Colon (tissue), 2 donors: ENCODE measurements around the gene GMIP.
"Not testable (repeated sequence)": the region's sequence is repeated elsewhere in the genome, so short reads cannot be mapped to it uniquely, and the experiment has no call there.

ENCODE experiments used
- FAIRE-seq: peaks from 2 replicates; lab custom pipeline; 2012; peaks lifted over from hg19 to GRCh38; lab: Jason Lieb, UNC
- donor health status: control.
- donor health status: control.

Gene GMIP, protein sequence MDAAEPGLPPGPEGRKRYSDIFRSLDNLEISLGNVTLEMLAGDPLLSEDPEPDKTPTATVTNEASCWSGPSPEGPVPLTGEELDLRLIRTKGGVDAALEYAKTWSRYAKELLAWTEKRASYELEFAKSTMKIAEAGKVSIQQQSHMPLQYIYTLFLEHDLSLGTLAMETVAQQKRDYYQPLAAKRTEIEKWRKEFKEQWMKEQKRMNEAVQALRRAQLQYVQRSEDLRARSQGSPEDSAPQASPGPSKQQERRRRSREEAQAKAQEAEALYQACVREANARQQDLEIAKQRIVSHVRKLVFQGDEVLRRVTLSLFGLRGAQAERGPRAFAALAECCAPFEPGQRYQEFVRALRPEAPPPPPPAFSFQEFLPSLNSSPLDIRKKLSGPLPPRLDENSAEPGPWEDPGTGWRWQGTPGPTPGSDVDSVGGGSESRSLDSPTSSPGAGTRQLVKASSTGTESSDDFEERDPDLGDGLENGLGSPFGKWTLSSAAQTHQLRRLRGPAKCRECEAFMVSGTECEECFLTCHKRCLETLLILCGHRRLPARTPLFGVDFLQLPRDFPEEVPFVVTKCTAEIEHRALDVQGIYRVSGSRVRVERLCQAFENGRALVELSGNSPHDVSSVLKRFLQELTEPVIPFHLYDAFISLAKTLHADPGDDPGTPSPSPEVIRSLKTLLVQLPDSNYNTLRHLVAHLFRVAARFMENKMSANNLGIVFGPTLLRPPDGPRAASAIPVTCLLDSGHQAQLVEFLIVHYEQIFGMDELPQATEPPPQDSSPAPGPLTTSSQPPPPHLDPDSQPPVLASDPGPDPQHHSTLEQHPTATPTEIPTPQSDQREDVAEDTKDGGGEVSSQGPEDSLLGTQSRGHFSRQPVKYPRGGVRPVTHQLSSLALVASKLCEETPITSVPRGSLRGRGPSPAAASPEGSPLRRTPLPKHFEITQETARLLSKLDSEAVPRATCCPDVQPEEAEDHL

DNA sequence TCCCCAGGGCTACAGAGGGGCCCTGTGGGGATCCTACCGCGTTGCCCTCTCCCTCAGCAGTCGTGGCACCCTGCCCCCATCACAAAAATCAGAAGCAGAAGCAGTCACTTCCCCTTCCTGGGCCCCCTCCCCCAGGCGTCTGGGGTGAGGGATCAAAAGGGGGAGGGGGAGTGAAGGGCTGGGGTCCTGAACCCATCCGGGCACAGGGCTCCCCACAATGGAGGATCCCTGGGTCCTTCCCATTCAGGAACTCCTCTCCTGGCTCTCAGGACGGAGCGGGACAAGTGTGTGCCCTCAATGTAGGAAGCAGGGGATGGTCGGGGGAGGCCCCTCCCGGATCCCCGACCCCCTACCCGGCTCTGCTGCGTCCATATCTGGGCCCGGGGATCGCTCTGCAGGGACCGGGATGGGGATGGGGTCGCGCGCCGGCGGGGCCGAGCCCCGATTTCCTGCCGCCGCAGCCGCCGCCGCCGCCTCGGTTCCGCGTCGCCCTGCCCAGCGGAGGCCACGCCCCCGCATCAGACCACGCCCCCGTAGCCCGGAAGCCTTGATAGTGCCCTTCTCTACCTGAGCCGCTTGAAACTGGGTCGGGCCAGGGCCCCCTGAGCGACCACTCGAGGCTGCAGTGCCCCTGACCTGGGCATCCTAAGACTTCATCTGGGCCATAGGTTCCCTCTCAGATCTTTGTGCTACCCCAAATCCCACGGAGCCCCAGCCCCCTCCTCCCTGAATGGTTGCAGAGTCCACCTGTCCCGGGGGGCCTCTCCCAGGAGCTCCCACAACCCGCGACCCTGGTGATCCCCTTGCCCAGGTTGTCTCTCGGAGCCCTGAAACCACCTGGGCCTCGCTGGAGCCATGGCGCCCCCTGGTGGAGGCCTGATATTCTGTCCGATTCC lies at the start of gene GMIP:
Gene GMIP (minus strand): TSS at position 500 of the 896 bp plus-strand sequence. CDS start 128 bp downstream, at position 372.
- FAIRE-seq, result no peak

DNA sequence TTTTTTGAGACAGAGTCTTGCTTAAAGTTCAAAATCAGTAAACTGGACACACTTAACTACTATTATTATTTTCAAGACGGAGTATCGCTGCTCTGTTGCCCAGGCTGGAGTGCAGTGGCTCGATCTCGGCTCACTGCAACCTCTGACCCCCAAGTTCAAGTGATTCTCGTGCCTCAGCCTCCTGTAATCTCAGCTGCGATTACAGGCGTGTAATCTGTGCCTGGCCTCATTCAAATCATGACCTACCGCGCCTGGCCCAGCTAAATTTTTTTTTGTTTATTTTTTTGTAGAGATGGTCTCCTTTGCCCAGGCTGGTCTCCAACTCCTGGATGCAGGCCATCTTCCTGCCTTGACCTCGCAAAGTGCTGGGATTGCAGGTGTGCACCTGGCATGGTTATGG lies 48.2 kb upstream of the GMIP start:
- no peak for FAIRE-seq

GRCh38 chr19:19689023-19689422 lies 45.6 kb upstream of the GMIP start:
- not testable (repeated sequence) for FAIRE-seq

DNA sequence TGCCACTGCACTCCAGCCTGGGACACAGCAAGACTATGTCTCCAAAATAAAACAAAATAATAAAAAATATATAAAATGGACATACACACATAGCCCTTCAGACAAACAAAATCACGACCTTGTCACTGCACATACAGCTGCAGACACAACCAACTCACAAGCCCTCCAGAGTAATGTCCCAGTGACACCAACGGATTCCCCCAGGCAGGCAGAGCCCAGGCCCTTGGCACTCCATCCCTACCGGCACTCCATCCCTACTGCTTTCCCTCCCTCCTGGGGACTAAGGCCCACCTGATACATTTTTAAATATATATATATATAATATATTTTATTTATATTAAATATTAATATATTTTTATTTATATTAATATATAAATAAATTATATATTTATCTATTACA lies 43.6 kb upstream of the GMIP start:
- FAIRE-seq, result no peak

GRCh38 chr19:19686580-19686979 lies 43.1 kb upstream of the GMIP start:
- no peak for FAIRE-seq

GRCh38 chr19:19686119-19686518 lies 42.7 kb upstream of the GMIP start:
- FAIRE-seq, result not testable (repeated sequence)

DNA sequence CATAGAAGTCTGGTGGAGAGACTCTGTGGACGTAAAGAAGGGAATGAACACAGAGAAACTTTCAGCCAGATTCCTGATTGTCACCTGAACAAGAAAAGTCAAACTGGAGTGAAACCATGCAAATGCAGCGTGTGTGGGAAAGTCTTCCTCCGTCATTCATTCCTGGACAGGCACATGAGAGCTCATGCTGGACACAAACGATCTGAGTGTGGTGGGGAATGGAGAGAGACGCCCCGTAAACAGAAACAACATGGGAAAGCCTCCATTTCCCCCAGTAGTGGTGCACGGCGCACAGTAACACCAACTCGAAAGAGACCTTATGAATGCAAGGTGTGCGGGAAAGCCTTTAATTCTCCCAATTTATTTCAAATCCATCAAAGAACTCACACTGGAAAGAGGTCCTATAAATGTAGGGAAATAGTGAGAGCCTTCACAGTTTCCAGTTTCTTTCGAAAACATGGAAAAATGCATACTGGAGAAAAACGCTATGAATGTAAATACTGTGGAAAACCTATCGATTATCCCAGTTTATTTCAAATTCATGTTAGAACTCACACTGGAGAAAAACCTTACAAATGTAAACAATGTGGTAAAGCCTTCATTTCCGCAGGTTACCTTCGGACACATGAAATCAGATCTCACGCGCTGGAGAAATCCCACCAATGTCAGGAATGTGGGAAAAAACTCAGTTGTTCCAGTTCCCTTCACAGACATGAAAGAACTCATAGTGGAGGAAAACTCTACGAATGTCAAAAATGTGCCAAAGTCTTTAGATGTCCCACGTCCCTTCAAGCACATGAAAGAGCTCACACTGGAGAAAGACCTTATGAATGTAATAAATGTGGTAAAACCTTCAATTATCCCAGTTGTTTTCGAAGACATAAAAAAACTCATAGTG lies 36.0 kb upstream of the GMIP start:
- no peak for FAIRE-seq

- FAIRE-seq, result no peak
These were observed 34.1 kb upstream of the GMIP start for GRCh38 chr19:19677579-19677978.

- FAIRE-seq, result no peak
These were observed 30.9 kb upstream of the GMIP start for GRCh38 chr19:19674315-19674714.

- no peak for FAIRE-seq
These were observed 29.4 kb upstream of the GMIP start for GRCh38 chr19:19672816-19673215.

DNA sequence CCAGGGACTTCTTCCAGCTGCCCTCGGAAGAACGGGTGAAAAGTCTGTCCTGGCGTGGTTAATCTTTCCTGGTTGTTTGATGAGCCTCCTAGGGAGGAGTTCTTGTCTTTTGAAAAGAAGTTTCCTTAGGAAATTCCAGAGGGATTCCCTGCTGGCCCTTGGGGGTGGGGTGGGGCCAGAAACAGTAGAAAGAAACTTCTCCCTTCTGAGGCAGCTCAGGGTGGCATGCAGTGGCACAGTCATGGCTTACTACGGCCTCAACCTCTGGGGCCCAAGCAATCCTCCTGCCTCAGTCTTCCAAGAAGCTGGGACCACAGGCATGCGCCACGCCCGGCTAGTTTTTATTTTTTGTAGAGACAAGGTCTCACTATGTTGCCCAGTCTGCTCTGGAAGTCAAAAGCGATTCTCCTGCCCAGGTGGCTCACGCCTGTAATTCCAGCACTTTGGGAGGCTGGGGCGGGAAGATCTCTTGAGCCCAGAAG lies 26.7 kb upstream of the GMIP start:
- no peak for FAIRE-seq

GRCh38 chr19:19668230-19669012 lies 25.0 kb upstream of the GMIP start, which contains the start of gene ZNF101:
ZNF101 (plus strand) TSS chr19:19668839; CDS start chr19:19668964, 125 bp downstream.
- FAIRE-seq, result no peak

DNA sequence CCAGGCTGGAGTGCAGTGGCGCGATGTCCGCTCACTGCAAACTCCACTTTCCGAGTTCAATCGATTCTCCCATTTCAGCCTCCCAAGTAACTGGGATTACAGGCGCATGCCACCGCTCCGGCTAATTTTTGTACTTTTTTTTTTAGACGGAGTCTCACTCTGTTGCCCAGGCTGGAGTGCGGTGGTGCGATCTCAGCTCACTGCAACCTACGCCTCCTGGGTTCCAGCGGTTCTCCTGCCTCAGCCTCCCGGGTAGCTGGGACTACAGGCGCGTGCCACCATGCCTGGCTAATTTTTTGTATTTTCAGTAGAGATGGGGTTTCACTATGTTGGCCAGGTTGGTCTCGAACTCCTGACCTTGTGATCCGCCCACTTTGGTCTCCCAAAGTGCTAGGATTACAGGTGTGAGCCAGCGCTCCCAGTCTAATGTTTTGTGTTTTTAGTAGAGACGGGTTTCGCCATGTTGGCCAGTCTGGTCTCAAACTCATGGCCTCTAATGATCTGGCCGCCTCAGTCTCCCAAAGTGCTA lies 22.0 kb upstream of the GMIP start:
- not testable (repeated sequence) for FAIRE-seq

DNA sequence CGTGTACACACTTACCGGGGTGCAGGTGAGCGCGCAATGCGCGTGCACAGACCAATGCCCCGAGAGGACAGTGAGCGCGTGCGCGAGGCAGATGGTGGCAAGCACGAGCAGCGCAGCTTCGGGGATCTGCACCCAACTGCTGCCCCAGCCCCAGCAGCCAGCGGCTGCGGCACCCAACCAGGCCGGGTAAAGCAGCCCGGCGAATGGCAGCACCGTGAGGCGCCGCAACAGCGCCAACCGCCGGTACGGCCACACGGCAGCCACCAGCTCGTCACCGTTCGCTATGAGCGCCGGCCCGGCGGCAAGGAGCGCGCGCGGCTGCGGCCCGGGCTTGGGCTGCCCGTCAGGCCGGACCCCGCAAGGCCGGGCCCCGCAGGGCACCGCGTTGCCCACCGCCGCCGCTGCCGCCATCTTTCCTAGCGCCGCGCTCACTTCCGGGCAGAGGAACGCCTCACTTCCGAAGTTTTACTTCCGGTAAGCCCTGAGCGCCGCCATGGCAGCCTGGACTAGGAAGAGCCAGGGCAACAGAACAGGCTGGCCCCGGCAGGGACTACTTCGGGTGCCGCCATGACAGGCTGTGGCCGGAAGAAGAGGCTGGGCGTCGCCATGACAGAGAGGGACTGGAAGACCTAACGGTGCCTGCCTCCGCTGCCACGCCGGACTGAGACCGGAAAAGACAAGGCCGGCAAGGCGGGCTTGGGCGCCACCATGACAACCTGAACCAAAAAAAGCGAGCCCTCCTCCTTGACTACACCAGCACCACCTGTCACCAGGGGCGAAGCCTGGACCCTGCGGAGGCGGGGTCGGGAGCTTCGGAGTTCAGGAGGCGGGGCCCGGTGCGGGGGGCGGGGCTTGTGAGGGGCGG lies 20.0 kb upstream of the GMIP start, which contains the start of gene ATP13A1:
Gene ATP13A1 (minus strand): TSS at position 421 of the 865 bp plus-strand sequence. CDS start 10 bp downstream, at position 411.
- no peak for FAIRE-seq

GRCh38 chr19:19662871-19663255 lies 19.4 kb upstream of the GMIP start:
- FAIRE-seq, result no peak

GRCh38 chr19:19662344-19662743 lies 18.9 kb upstream of the GMIP start:
- FAIRE-seq, result no peak

DNA sequence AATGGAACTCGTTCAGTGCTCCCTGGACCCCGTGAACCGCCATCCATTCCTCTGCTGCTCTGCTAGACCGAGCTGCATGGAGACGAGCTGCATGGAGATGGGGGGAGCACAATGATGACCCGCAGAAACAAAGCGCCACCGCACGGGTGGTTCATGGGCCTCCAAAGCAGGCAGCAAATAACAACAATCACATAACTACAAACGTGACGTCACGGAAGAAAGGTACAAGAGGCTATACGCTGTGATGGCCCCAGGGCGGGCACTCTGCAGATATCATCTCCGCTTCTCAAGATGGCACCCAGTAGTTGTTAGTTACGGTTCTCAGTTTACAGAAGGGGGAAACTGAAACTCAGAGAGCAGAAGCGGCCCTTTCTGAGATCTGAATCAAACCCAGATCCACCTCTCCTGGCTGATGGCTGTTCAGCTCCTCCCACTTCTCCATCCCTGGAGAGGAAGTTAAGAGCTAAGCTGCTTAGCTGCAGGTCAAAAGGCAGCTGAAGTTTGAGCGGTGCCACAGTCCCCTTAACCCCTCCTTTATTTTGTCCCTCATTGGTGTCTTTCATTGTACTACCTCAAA lies 18.3 kb upstream of the GMIP start:
- FAIRE-seq, result no peak

DNA sequence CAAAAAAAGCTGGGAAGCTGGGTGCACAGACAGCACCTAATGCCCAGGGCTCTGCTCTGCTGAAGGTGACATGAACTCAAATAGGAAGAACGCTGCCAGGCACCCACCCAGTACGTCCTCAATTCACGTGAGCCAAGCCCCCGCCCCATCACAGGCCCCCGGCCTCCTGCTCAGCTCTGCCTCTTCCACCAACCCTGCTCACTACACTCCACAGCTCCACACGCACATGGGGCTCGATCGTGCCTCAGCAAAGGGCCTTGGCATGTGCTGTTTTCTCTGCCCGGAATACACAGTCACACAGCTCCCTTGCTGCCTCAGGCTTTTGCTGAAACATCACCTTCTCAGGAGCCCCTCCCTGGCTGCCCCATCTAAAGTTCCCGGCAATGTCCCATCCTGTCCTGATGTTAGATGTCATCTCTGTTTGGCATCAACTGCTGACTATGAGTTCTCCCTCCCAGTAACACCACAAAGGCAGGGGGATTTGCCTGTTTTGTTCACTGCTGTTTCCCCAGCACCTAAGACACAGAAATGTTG lies 17.8 kb upstream of the GMIP start:
- no peak for FAIRE-seq
